Left ventricle myocardium inferior (tissue), 1 donor: ENCODE results near the gene AP1B1. TPM values are rescaled to one million over a fixed set of nuclear protein-coding genes. Genes with fewer than 3 reads are reported as not detected.

Source experiments
- DNase-seq: peaks from one replicate; pipeline ENCODE4 v3.0.0-alpha.2; 2020
- H3K27ac ChIP-seq: fragments of 200-600 bp; replicated peaks from 2 replicates; pipeline ENCODE4 v1.8.0; 2021
- H3K27me3 ChIP-seq: fragments of 200-600 bp; 2 replicates; pipeline ENCODE4 v1.8.0; 2021; ENCODE audit warnings: low read depth
- H3K36me3 ChIP-seq: fragments of 200-600 bp; 2 replicates; pipeline ENCODE4 v1.8.0; 2021
- H3K4me1 ChIP-seq: fragments of 200-600 bp; 2 replicates; pipeline ENCODE4 v1.8.0; 2021
- H3K4me3 ChIP-seq: fragments of 200-600 bp; 2 replicates; pipeline ENCODE4 v1.8.0; 2021; ENCODE audit warnings: mild to moderate bottlenecking, moderate library complexity
- H3K9me3 ChIP-seq: fragments of 200-600 bp; replicated peaks from 2 replicates; pipeline ENCODE4 v1.8.0; 2021
- CTCF ChIP-seq: fragments of 200-600 bp; IDR thresholded peaks from 2 replicates; pipeline ENCODE4 v1.8.0; 2021; ENCODE audit warnings: antibody characterized with exemption, mild to moderate bottlenecking, borderline replicate concordance
- intact Hi-C: fragments of 100-400 bp; cut with micrococcal nuclease; formaldehyde crosslinking; loops from one replicate; pipeline ENCODE4 v1.11.0; 2022
- total RNA-seq: library from RNA; stranded (reverse); fragmentation: NEBNext Ultra II Directional; extraction: Animal tissue kit (Norgen Biotek cat#: 25700); gene quantifications from one replicate; pipeline ENCODE4 v1.2.1, GENCODE V29; 2021
- donor health status: DM: no; HTN: yes; CAD: no; lungs with severe emphysema.

Gene AP1B1
- total RNA-seq, 1 donor from 2014 or later: 28.2 TPM

GRCh38 chr22:29332886-29333496 is 55.4 kb downstream of the AP1B1 start:
- no peak for DNase-seq
- peaks cover 23% of the 10 kb centered on the region for H3K4me1 ChIP-seq
- H3K9me3 ChIP-seq: no peaks in the 10 kb centered on the region
- H3K27ac ChIP-seq: no peak overlapping the region
- H3K4me3 ChIP-seq: no peak overlapping the region
- peaks cover 83% of the 10 kb centered on the region for H3K36me3 ChIP-seq
- intact Hi-C loops: no loop called here
- H3K27me3 ChIP-seq: no peaks in the 10 kb centered on the region
- TF ChIP-seq CTCF: no peak

- Histone ChIP-seq H3K27ac (no peak overlapping the region), H3K9me3 (no peaks in the 10 kb centered on the region), H3K4me3 (no peak overlapping the region), H3K36me3 (peaks cover 85% of the 10 kb centered on the region), H3K4me1 (peaks cover 11% of the 10 kb centered on the region), H3K27me3 (no peaks in the 10 kb centered on the region)
- TF ChIP-seq CTCF: no peak
- intact Hi-C loops: no loop called here
- DNase-seq: no peak
Observed at GRCh38 chr22:29331658-29332300, 56.6 kb downstream of the AP1B1 start.

GRCh38 chr22:29331213-29331612 is 57.2 kb downstream of the AP1B1 start:
- no peaks in the 10 kb centered on the region for H3K27me3 ChIP-seq
- no peak overlapping the region for H3K27ac ChIP-seq
- DNase-seq: no peak
- H3K4me3 ChIP-seq: no peak overlapping the region
- peaks cover 11% of the 10 kb centered on the region for H3K4me1 ChIP-seq
- no peak for TF ChIP-seq CTCF
- H3K36me3 ChIP-seq: peaks cover 81% of the 10 kb centered on the region
- intact Hi-C loops: no loop called here
- H3K9me3 ChIP-seq: no peaks in the 10 kb centered on the region

- no peak overlapping the region for H3K4me3 ChIP-seq
Observed at GRCh38 chr22:29330753-29331152, 57.6 kb downstream of the AP1B1 start.

GRCh38 chr22:29330291-29330690 is 58.1 kb downstream of the AP1B1 start:
- no peak for DNase-seq
- no peak for TF ChIP-seq CTCF
- H3K4me3 ChIP-seq: no peak overlapping the region
- H3K27me3 ChIP-seq: no peaks in the 10 kb centered on the region
- intact Hi-C loops: no loop called here
- no peak overlapping the region for H3K27ac ChIP-seq
- H3K9me3 ChIP-seq: no peaks in the 10 kb centered on the region
- H3K4me1 ChIP-seq: peaks cover 11% of the 10 kb centered on the region
- H3K36me3 ChIP-seq: peaks cover 71% of the 10 kb centered on the region

More at GRCh38 chr22:29330753-29331152, 57.6 kb downstream of the AP1B1 start:
- Histone ChIP-seq H3K27ac (no peak overlapping the region), H3K27me3 (no peaks in the 10 kb centered on the region), H3K4me1 (peaks cover 11% of the 10 kb centered on the region), H3K36me3 (peaks cover 76% of the 10 kb centered on the region), H3K9me3 (no peaks in the 10 kb centered on the region)
- intact Hi-C loops: no loop called here
- no peak for DNase-seq
- no peak for TF ChIP-seq CTCF
